ENCODE measurements around the gene RBBP4.

GRCh38 chr1:32684167-32684811 is 33.3 kb downstream of the RBBP4 start:
- TF ChIP-seq CTCF (IDR thresholded peaks at IDR 0.05), result no peak
- TF ChIP-seq POLR2A (IDR thresholded peaks at IDR 0.05), result no peak

Measured in uterus (tissue), 2 donors.